ENCODE data around the gene SDK2.

The SDK2 gene

DNA sequence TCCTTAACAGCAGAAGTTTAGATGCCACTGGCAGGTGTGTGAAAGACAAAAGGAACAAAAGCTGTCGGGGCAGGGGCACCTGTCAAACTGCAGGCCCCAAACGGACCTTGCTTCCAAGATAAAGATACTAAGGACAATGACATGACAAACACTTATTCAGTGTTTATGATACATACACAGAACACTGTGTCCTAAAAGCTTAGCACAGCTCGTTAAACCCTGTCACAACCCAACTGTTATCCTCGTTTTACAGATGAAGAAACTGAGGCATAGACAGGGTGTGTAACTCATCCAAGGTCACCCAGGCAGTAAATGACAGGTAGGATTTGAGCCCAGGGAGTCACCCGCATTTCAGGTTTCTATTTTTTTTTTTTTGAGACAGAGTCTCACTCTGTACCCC is 9.6 kb downstream of the SDK2 start:
- Mint-ChIP-seq H3K27me3 (peaks cover 11% of the 10 kb centered on the region), H3K4me1 (peaks cover 2% of the 10 kb centered on the region), H3K27ac (no peak overlapping the region), H3K9me3 (no peaks in the 10 kb centered on the region), H3K36me3 (no peaks in the 10 kb centered on the region), H3K4me3 (no peak overlapping the region)
- no peak for DNase-seq
- CTCF ChIA-PET, result interaction anchor here (1.8 kb wide), 1 partner anchor 11 kb away, joined by 4 read pairs; no protein-coding TSS in a partner anchor

DNA sequence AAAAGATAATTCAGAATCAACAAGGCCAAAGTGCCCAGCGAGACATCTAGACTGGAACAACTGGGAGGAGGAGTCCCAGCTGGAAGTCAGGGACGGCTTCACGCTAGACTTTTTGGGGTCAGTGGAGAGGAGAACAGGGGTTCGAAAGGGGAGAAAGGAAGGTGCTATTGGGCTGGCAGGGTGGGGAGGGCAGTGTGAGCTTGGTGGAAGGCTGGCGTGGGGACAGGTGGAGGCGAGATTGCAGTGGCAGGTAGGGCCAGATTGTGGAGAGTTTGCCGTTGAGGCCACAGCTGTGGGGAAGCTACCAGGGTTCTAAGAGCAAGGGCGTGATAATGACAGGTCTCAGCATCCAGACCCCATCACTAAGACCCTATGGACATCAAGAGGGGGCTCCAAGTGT is 10.5 kb downstream of the SDK2 start:
- no peaks in the 10 kb centered on the region for H3K36me3 Mint-ChIP-seq
- no peak overlapping the region for H3K4me3 Mint-ChIP-seq
- H3K4me1 Mint-ChIP-seq, result peaks cover 6% of the 10 kb centered on the region
- DNase-seq, result no peak
- no peaks in the 10 kb centered on the region for H3K9me3 Mint-ChIP-seq
- no peak overlapping the region for H3K27ac Mint-ChIP-seq
- CTCF ChIA-PET, result interaction anchor here (1.8 kb wide), 1 partner anchor 10 kb away, joined by 4 read pairs; no protein-coding TSS in a partner anchor
- peaks cover 7% of the 10 kb centered on the region for H3K27me3 Mint-ChIP-seq

DNA sequence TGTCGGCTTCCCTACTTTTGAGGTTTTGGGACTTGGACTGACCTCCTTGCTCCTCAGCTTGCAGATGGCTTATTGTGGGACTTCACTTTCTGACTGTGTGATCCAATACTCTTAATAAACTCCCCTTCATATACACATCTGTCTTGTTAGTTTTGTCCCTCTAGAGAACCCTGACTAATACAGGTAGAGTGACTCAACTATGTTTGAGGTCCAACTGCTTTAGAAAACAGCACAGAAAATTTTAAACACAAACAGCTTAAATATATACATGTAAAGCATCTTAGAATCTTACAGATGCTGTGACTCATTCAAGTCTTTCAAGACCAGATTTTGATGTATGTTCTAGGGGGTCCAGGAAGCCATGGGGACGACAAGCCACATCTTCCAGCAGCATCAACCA is 11.7 kb downstream of the SDK2 start:
- H3K4me3 Mint-ChIP-seq, result no peak overlapping the region
- peaks cover 6% of the 10 kb centered on the region for H3K4me1 Mint-ChIP-seq
- H3K36me3 Mint-ChIP-seq, result no peaks in the 10 kb centered on the region
- H3K27ac Mint-ChIP-seq, result no peak overlapping the region
- no peak for DNase-seq
- no peaks in the 10 kb centered on the region for H3K9me3 Mint-ChIP-seq
- peaks cover 4% of the 10 kb centered on the region for H3K27me3 Mint-ChIP-seq
- CTCF ChIA-PET, result no interaction called here

DNA sequence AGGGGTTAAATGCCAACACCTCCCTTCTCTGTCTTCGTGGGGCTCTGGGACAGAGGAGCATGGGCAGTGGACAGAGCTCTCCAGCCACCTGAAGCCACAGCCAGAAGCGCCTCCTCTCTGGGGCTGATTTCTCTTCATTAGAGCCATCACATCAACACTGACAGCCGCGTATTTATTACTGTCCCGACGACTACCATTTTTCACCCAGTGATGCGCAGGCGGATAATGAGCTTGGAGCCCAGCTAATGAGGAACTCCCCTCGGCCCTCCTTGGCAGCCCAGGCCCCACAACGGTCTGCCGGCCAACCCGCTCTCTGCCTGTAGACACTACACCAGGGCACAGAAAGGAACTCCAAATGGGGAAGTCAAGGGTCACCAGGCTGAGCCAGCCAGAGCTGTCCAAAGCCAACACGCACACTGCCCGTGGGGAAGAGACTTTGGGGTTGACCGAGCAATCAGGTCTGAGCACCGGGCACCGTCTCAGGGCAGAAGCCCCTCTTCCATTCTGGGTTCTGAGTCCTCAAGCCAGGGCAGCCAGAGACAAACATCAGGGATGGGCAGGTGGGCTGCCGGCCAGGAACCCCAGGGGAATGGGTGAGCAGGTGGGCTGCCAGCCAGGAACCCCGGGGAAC is 13.2 kb downstream of the SDK2 start:
- peaks cover 4% of the 10 kb centered on the region for H3K27me3 Mint-ChIP-seq
- no peak for DNase-seq
- no peak overlapping the region for H3K4me3 Mint-ChIP-seq

DNA sequence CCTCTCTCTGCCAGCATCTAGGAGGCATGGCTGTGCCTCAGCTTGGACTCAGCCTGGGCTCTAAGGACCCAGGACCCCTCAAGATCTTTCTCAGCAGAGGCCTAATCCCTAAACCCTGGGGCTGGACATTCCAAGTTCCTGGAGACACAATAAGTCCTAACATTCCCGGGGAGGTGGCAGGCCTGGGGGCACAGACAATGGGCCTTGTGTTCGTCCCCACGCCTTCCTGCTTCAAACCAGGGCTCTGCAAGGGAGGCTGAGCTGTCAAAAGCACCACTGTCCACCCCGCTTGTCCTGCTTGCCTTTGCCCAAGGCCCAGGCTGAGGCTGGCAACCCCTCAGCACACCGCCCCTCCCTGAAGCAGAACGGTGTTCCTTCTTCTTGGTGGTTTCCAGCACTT is 13.7 kb downstream of the SDK2 start:
- CTCF ChIA-PET, result no interaction called here
- no peak for DNase-seq
- no peaks in the 10 kb centered on the region for H3K36me3 Mint-ChIP-seq
- H3K9me3 Mint-ChIP-seq, result no peaks in the 10 kb centered on the region
- H3K4me3 Mint-ChIP-seq, result no peak overlapping the region
- H3K4me1 Mint-ChIP-seq, result peaks cover 6% of the 10 kb centered on the region
- H3K27me3 Mint-ChIP-seq, result peaks cover 4% of the 10 kb centered on the region
- H3K27ac Mint-ChIP-seq, result no peak overlapping the region

More for the DNA sequence above, 13.2 kb downstream of the SDK2 start:
- Mint-ChIP-seq H3K27ac (no peak overlapping the region), H3K9me3 (no peaks in the 10 kb centered on the region), H3K4me1 (peaks cover 6% of the 10 kb centered on the region), H3K36me3 (no peaks in the 10 kb centered on the region)
- CTCF ChIA-PET, result no interaction called here

DNA sequence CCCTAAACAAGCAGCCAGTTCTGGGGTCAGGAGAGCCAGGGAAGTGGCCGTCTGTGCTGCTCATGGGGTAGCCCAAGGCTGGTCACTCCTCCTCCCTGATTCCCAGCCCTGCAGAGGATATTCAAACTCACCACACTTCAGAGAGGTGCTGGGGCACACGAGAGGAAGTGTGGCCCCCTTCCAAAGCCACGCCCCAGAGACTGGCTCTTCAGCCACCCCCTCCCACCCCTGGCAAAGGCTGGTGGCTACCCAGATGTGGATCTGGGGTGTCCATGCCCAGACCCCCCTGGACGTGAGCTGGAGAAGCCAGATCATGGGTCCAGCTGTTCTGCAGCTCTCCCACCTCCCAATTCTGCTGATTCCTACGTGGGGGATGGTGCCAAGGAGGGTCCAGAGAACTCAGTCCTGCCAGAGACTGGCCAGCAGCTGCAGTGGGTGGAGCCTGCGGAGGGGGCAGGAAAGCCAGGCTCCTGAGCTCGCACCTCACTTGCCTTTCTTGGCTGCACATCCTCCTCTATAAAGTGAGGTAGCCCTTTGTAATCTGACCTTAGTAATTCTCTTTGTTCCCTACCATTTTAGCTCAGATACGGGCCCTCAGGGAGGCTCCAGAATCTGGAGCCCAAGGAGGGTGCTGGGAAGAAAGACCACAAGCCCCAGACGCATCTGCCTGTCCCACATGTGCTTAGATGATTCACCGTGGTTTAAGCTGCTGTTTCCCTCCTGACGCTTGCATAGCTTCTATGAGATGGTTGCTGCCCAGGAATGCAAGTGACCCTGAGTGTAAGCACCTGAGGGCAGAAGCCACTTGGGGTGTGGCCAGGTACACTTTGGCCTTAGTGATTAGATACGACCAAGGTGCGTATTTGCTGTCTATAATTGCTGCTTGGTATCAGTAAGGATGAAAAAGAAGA is 15.3 kb downstream of the SDK2 start:
- Mint-ChIP-seq H3K9me3 (no peaks in the 10 kb centered on the region), H3K36me3 (no peaks in the 10 kb centered on the region), H3K4me3 (no peak overlapping the region), H3K27ac (no peak overlapping the region), H3K4me1 (peaks cover 6% of the 10 kb centered on the region), H3K27me3 (peaks cover 4% of the 10 kb centered on the region)
- DNase-seq, result no peak
- CTCF ChIA-PET, result no interaction called here

DNA sequence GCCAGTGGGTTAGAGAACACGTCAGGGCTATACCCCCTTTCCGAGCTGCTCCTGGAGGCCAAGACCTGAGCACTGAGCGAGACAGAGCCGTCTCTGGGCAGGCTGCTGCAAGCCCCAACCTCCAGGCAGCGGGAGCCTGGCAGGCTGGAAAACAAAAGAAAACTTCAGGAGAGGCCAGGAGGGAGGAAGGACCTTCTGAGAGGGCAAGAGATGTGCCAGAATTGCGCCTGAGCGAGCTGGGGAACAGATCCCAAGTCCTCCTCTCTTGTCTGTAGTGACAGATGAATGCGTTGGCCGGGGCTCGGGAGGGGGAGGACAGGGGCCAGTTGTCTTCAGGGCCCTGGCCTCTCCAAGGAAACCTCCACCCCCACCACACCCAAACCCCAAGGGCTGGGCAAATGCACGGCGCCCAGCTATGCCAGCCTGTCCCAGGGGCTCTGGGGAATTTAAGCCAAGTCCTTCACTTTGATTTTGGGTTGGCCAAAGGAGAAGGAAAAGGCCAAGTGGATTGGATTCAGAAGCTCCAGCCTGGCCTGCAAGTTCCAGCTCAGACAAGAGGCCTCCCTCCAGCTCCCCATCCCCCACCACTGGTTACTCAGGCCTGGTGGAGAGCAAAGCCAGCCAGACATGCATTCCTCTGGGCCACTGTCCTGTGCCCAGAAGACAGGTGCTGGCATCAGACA is 18.1 kb downstream of the SDK2 start:
- peaks cover 12% of the 10 kb centered on the region for H3K27me3 Mint-ChIP-seq
- CTCF ChIA-PET, result no interaction called here
- no peak overlapping the region for H3K4me3 Mint-ChIP-seq
- DNase-seq, result no peak
- no peaks in the 10 kb centered on the region for H3K9me3 Mint-ChIP-seq
- no peaks in the 10 kb centered on the region for H3K36me3 Mint-ChIP-seq
- H3K27ac Mint-ChIP-seq, result no peak overlapping the region
- H3K4me1 Mint-ChIP-seq, result peaks cover 4% of the 10 kb centered on the region

DNA sequence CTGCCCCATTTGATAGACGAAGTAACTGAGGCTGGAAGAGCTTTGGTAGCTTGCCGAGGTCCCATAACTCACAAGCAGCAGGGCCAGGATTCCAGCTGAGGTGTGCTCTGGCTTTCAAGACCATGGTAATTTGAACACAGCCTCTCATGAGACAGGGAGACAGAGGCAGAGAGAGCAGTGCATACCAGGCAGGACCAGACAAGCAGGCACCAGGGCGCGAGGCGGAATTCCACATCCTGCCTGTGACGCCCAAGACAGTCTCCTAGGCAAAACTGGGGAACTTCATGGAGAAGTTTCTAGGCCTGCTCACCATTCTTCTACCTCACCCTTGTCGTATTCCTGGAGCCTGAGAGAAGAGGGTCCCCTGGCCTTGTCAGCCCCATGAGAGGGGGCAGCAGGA is 19.2 kb downstream of the SDK2 start:
- Mint-ChIP-seq H3K27me3 (peaks cover 20% of the 10 kb centered on the region), H3K27ac (peak overlapping the region; percentile 1), H3K4me1 (peaks cover 4% of the 10 kb centered on the region), H3K36me3 (no peaks in the 10 kb centered on the region), H3K9me3 (no peaks in the 10 kb centered on the region), H3K4me3 (no peak overlapping the region)
- CTCF ChIA-PET, result no interaction called here
- DNase-seq, result no peak

DNA sequence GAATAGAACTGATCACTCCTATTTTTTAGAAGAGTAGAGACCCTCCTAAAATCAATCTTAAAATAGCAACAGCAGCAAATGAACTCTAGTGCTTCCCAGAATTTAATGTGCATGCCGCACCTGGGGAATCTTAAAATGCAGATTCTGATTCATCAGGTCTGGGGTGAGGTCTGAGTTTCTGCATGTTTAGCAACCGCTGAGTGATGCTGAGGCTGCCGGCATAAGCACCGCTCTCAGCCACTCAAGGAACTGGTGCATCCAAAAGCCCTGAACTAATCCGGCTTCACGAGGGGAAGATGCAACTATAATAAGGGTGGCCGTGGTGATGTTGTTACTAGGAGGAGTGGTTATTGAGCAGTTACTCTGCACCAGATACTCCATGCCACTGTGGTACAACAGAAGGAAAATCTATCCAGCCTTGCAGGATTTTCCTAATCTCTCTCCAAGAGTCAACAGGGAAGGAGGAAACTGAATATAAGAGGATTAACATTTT is 19.7 kb downstream of the SDK2 start:
- DNase-seq, result no peak
- H3K9me3 Mint-ChIP-seq, result peaks cover 1% of the 10 kb centered on the region
- H3K27me3 Mint-ChIP-seq, result peaks cover 22% of the 10 kb centered on the region
- no peak overlapping the region for H3K4me3 Mint-ChIP-seq
- no peaks in the 10 kb centered on the region for H3K36me3 Mint-ChIP-seq
- CTCF ChIA-PET, result no interaction called here
- no peak overlapping the region for H3K27ac Mint-ChIP-seq
- H3K4me1 Mint-ChIP-seq, result peaks cover 3% of the 10 kb centered on the region

DNA sequence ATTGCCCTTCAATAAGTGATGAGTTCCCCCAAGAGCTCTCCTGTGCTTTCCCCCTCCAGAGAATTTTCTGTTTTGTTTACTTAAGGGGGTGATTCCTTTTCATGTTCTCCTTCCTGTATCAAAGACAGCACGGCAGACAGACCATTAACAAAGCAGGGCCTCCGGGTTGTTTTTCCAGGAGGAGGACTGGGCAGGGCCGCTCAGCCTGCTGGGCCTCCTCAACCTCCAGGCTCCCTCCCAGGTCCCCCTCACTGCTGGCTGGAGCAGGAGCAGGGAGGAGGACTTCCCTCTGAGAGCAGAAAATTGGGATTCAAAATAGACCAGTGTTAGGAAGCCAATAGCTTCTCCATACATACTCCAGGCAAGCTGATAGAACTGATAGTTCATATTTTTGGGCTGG is 20.4 kb downstream of the SDK2 start:
- no peak for DNase-seq
- Mint-ChIP-seq H3K27ac (no peak overlapping the region), H3K9me3 (peaks cover 6% of the 10 kb centered on the region), H3K4me1 (no peaks in the 10 kb centered on the region), H3K27me3 (peaks cover 28% of the 10 kb centered on the region), H3K4me3 (no peak overlapping the region), H3K36me3 (peaks cover 3% of the 10 kb centered on the region)
- CTCF ChIA-PET, result interaction anchor here (0.9 kb wide), 1 partner anchor 10 kb away, joined by 4 read pairs; no protein-coding TSS in a partner anchor

DNA sequence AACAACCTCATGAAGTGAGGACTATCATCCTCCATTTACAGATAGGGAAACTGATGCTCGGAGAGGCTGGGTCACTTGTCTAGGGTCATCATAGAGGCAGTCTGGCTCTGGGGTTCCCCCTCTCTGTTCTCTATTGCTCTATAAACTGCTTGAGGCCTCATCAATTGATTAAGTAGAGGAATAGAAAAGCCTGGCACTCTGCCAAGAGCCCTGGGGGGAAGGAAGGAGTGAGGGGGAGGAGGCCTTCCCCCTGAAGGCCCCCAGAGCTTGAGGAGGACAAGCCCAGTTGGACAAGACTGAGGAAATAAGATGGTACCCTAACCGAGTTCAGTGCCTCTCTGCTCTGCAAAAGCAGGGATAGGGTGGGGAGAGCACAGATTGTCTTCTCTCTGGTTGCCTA is 21.0 kb downstream of the SDK2 start:
- DNase-seq, result no peak
- H3K9me3 Mint-ChIP-seq, result peaks cover 11% of the 10 kb centered on the region
- CTCF ChIA-PET, result interaction anchor here (0.9 kb wide), 1 partner anchor 10 kb away, joined by 4 read pairs; no protein-coding TSS in a partner anchor
- H3K27ac Mint-ChIP-seq, result no peak overlapping the region
- H3K4me3 Mint-ChIP-seq, result no peak overlapping the region
- H3K4me1 Mint-ChIP-seq, result no peaks in the 10 kb centered on the region
- peaks cover 3% of the 10 kb centered on the region for H3K36me3 Mint-ChIP-seq
- H3K27me3 Mint-ChIP-seq, result peaks cover 34% of the 10 kb centered on the region

DNA sequence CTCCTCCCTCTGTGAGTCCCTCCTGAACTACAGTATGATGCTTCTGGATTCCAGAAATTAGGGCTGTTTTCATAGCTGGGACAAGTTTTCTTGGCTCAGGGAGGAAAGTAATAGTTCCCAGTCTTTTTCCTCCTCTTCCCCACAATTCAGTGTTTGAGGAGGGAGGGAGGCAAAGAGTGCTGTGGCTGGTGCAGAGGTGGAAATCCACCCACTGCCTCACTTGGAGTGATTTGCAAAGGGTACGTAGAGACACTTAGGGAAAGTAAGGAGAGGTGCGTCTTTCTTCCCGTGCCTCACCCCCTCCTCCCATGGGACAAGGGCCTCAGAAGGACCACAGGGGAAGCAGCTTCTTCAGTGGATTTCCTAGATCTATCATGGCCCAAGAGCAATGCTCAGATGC is 21.9 kb downstream of the SDK2 start:
- no peak for DNase-seq
- Mint-ChIP-seq H3K4me3 (no peak overlapping the region), H3K27ac (no peak overlapping the region), H3K36me3 (peaks cover 3% of the 10 kb centered on the region), H3K27me3 (peaks cover 36% of the 10 kb centered on the region), H3K9me3 (peaks cover 11% of the 10 kb centered on the region), H3K4me1 (no peaks in the 10 kb centered on the region)
- CTCF ChIA-PET, result no interaction called here

DNA sequence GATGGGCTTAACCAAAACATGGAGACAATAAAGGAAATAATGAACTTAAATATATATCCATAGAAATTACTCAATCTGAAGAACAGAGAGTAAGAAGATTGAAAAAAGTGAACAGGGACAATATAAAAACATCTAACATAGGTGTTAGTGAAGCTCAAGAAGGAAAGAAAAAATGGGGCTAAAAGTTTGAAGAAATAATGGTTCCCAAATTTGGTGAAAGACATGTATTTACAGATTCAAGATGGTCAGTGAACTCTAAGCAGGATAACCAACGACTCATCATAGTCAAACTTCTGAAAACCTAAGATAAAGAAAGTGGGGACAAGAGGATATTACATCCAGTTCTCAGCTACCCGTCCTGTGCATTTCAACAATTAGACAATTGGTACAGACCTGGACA is 22.6 kb downstream of the SDK2 start:
- H3K4me3 Mint-ChIP-seq, result no peak overlapping the region
- H3K4me1 Mint-ChIP-seq, result no peaks in the 10 kb centered on the region
- peaks cover 3% of the 10 kb centered on the region for H3K36me3 Mint-ChIP-seq
- H3K27me3 Mint-ChIP-seq, result peaks cover 39% of the 10 kb centered on the region
- CTCF ChIA-PET, result interaction anchor here (0.6 kb wide), 1 partner anchor 10 kb away, joined by 3 read pairs; no protein-coding TSS in a partner anchor
- no peak overlapping the region for H3K27ac Mint-ChIP-seq
- H3K9me3 Mint-ChIP-seq, result peaks cover 11% of the 10 kb centered on the region
- no peak for DNase-seq

DNA sequence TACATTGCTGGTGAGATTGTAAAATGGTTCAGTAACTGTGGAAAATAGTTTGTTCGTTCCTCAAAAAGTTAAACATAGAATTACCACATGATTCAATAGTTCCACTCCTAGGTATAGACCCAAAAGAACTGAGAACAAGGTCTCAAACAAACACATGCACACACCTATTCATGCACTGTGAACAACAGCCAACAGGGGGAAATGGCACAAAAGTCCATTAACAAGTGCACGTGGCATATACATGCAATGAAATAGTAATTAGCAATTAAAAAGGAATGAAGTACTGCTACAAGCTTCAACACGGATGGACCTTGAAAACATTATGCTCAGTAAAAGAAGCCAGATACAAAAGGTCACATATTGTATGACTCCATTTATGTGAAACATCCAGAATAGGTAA is 23.8 kb downstream of the SDK2 start:
- H3K4me1 Mint-ChIP-seq, result no peaks in the 10 kb centered on the region
- no peak overlapping the region for H3K4me3 Mint-ChIP-seq
- DNase-seq, result no peak
- no peak overlapping the region for H3K27ac Mint-ChIP-seq
- H3K36me3 Mint-ChIP-seq, result peaks cover 3% of the 10 kb centered on the region
- H3K27me3 Mint-ChIP-seq, result peaks cover 43% of the 10 kb centered on the region
- H3K9me3 Mint-ChIP-seq, result peaks cover 11% of the 10 kb centered on the region
- CTCF ChIA-PET, result no interaction called here

Measured in activated naive CD4-positive, alpha-beta T cell treated with anti-CD3 and anti-CD28 coated beads, Interleukin-2, amount 10 ng/mL, durations not matched to agents 7 days and 5 days (primary cell).